Germinal center (tissue), 1 donor: ENCODE data around the gene NOXO1.
A peak's percentile ranks its signal among the peaks of the same experiment; 100 is the strongest.
"Not testable (repeated sequence)": the region's sequence is repeated elsewhere in the genome, so short reads cannot be mapped to it uniquely, and the experiment has no call there.

Source experiments
- DNase-seq: peaks from one replicate; pipeline ENCODE4 v3.0.0; 2012; ENCODE audit warnings: mixed read lengths, low spot score

The NOXO1 gene

DNA sequence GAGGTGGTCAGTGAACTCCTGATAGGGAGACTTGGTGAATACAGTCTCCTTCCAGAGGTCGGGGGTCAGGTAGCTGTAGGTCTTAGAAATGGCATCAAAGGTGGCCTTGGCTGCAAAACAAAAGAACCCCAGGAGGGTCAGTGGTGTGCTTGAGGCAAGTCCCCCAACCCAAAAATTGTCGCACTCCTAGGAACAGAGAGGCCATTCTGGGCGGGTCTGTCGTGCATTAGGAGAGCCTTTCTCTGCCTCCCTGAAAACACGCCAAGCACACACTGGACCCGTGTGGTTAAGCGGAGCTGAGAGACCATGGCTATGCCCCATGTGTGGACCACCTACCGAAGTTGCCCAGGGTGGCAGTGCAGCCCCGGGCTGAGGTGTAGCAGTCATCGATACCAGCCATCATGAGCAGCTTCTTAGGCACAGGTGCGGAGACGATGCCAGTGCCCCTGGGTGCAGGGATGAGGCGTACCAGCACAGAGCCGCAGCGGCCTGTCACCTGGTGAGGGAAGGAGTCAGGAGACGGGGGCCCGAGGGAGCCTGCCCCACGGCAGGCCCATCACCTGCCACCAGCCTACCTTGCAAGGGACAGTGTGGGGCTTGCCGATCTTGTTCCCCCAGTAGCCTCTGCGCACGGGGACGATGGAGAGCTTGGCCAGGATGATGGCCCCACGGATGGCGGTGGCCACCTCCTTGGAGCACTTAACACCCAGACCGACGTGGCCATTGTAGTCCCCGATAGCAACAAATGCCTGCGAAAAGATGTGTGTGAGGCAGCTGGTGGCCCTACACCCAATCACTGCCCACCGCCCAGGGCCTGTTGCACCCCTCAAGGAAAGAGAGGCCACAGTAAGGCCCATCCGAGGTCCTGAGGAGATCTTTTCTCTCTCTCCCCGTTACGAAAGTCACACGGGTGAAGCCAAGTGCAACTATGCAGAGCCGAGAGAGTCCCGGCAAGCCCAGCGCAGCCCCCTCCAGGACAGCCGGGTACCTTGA lies 18.8 kb downstream of the NOXO1 start:
- DNase-seq = not testable (repeated sequence)

DNA sequence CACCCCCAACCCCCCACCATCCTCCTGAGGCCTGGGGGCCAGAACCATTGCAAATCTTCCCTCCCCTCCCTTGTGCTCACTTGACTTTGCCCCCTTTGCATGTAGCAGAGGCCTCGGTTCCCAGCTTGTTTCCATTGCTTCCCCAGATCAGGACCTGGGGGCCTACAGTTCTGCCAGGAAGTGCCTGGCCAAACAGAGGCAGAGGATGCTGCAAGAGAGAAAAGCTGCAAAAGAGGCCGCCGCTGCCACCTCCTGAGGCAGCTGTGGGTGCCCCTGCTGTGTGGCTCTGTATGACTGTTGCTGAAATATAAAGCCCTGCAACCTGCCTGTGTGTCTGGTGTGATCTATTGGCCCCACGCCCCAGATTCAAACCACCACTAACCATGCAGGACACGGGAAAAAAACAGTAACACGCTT lies 19.6 kb downstream of the NOXO1 start:
- no peak for DNase-seq

DNA sequence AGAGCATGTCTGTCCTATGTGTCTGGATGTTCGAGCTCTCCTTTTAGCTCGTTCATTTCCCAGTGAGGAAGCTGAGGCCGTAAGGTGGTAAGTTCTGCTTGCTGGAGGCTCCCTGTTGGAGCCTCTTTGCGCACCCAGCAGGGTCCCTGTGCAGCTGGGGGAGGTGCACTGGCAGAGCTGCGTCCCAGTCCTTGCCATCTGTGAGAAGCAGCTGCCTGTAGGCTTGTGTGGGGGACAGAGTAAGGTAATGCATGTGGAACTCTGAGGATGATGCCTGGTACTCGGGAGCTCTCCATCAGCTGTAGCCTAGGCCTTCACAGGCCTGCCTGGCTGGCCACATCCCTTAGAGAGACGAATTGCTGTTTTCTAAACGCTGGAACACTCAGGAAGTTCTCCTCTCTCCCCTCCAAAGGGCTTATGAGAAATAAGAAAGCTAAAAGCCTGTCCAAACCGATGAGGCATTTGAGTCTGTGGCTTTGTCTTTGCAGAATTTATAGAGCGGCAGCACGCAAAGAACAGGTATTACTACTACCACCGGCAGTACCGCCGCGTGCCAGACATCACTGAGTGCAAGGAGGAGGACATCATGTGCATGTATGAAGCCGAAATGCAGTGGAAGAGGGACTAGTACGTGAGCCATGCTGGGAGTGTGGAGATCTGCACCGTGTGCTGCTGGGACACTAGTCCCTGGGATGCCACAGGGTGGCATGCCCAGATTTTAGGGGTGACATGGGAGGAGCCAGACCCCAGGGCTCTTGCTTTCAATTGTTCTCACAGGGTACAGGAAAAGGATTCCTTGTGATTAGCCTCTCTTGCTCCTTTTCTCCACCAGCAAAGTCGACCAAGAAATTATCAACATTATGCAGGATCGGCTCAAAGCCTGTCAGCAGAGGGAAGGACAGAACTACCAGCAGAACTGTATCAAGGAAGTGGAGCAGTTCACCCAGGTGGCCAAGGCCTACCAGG lies 20.3 kb downstream of the NOXO1 start:
- DNase-seq = no peak

DNA sequence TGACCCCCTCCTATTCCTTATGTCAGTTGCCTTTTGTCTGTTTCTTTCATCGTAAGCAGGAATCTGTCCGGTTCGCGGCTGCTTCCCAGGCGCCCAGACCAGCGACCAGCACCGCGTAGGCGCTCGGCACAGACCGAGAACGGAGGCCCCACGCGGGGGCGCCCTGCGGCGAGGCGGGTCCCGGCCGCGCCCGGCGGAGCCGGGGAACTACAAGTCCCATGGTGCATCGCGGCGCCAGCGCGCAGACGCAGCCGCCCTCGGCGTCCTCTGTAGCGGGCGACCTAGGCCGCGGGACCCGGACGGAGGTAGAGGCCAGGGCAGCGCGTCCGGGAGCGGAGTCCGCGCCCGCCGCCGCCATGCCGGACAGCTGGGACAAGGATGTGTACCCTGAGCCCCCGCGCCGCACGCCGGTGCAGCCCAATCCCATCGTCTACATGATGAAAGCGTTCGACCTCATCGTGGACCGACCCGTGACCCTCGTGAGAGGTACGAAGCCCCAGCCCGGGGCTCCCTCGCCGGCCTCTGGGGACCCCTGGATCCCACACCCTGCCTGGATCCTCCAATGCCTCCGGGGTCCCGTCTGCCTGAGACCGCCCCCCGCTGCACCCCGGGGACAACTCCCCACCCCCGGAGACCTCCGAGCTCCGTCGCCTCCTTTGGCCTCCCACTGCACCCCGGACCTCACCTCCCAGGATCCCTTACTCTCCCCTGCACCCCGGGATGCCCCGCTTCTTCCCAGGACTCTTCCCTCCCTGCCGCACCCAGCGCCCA lies 21.8 kb downstream of the NOXO1 start, which contains the start of gene NDUFB10:
Gene NDUFB10, plus strand, starts transcription at position 270 of the 771 bp plus-strand sequence. Its CDS starts 87 bp downstream, at position 357.
- DNase-seq = peak; percentile 87

DNA sequence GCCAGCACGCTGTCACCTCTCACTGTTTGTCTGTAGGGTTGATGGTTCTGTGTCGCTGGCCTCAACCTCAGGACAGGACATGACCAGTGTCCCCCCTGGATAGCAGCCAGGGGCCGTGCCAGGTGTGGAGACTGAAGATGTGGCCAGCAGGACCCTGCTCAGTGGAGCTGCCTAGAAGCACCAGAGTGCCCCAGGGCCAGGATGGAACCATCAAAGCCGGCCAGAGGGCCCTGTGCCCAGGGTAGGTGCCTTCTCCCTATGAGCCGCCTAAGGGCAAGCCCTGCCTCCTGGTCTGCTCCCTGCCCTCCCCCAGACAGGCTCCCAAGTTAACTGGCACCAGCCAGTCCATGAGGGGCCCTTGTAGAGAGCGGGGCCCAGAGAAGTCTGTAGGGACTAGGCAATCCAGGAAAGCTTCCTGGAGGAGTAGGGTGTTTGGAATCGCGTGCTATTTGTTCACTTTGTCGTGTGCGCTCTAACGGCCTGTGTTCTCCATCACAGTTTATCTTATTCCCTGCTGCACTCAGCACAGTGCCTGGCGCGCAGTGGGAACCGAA lies 22.5 kb downstream of the NOXO1 start:
- DNase-seq = no peak

DNA sequence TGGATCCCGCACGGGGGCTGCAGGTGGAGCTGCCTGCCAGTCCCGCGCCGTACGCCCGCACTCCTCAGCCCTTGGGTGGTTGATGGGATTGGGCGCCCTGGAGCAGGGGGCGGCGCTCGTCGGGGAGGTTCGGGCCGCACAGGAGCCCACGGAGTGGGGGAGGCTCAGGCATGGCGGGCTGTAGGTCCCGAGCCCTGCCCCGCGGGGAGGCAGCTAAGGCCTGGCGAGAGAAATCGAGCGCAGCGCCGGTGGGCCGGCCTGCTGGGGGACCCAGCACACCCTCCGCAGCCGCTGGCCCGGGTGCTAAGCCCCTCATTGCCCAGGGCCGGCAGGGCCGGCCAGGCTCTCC lies 23.2 kb downstream of the NOXO1 start:
- DNase-seq = not testable (repeated sequence)

DNA sequence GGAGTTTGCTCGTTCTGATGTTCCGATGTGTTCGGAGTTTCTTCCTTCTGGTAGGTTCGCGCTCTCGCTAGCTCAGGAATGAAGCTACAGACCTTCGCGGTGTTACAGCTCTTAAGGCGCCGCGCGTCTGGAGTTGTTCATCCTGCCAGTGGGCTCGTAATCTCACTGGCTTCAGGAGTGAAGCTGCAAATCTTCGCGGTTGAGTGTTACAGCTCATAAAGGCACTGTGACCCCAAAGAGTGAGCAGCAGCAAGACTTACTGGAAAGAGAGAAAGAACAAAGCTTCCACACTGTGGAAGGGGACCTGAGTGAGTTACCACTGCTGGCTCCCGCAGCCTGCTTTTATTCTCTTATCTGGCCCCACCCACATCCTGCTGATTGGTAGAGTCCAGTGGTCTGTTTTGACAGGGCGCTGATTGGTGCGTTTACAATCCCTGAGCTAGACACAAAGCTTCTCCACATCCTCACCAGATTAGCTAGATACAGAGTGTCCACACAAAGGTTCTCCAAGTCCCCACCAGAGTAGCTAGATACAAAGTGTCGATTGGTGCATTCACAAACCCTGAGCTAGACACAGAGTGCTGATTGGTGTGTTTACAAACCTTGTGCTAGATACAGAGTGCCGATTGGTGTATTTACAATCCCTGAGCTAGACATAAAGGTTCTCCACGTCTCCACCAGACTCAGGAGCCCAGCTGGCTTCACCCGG lies 23.7 kb downstream of the NOXO1 start:
- not testable (repeated sequence) for DNase-seq

DNA sequence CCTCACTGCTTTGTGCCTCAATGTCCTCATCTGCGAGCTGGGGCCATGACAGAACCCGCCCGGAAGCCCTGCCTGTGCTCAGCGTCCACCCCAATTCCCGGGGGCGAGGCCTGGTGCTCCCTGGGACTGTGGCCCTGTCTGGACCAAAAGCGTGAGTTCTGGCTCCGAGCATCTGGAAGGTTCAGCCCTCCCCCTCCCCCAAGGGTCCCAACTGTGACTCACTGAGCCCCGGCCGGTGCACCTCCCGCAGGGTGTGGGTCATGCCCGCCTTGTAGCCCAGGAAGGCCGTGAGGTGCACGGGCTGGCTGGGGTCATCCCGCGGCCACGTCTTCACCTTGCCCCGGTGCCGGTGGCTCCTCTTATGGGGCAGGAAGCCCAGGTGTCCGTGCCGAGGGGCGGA lies 27.5 kb downstream of the NOXO1 start:
- DNase-seq = no peak

DNA sequence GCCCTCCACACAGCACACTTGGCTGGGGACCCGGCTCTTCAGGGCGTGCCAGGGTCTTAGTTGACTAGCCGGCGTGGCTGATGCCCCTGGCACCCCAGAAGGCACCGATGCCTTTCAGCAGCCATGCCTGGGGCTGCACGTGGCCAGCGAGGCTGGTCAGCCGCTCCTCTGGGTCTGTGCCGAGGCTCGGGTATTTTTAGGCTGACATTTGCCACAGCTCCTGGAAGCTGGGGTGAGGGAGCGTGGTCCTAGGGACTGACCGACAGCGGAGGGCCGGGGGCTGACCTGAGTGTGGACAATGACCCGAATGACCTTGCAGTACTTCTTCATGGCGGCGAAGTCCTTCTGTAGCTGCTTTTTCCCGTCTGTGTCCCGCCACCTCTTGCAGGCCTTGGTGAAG lies 30.7 kb downstream of the NOXO1 start:
- DNase-seq = no peak

DNA sequence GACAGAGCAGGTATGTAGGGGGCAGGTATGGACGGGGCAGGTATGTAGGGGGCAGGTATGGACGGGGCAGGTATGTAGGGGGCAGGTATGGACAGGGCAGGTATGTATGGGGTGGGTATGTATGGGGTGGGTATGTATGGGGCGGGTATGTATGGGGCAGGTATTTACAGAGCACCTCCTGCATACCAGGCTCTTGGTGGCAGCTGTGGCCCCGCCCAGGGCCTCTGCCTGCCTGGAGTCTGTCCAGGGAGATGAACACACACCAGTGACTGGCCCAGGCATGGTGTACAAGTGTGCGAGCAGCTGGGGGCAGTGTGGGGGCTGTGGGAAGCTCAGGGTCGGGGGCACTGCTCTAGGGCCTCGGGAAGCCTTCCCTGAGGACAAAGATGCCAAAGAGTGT lies 31.2 kb downstream of the NOXO1 start:
- DNase-seq = no peak

DNA sequence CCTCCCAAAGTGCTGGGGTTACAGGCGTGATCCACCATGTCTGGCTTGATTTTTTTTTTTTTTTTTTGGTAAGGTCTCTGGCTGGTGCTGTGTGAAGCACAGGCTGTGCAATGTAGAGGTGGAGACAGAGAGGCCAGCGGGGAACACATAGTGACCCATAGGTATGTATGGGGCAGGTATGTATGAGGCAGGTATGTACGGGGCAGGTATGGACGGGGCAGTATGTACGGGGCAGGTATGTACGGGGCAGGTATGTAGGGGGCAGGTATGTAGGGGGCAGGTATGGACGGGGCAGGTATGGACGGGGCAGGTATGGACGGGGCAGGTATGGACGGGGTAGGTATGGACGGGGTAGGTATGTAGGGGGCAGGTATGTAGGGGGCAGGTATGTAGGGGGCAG lies 31.8 kb downstream of the NOXO1 start:
- no peak for DNase-seq

DNA sequence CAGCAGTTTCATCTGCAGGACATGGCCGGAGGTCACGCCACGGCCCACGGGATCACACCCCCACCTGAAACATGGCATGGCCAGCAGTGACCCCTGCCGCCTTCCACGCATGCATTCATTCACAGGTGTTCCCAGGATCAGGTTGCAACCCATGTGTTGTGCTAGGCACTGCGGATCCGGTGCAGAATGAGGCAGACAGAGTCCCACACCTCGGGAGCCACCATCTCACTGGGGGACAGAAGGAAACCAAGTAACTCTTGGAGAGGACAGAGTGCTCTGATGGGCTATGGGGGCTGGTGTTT lies 33.9 kb downstream of the NOXO1 start:
- DNase-seq = no peak

DNA sequence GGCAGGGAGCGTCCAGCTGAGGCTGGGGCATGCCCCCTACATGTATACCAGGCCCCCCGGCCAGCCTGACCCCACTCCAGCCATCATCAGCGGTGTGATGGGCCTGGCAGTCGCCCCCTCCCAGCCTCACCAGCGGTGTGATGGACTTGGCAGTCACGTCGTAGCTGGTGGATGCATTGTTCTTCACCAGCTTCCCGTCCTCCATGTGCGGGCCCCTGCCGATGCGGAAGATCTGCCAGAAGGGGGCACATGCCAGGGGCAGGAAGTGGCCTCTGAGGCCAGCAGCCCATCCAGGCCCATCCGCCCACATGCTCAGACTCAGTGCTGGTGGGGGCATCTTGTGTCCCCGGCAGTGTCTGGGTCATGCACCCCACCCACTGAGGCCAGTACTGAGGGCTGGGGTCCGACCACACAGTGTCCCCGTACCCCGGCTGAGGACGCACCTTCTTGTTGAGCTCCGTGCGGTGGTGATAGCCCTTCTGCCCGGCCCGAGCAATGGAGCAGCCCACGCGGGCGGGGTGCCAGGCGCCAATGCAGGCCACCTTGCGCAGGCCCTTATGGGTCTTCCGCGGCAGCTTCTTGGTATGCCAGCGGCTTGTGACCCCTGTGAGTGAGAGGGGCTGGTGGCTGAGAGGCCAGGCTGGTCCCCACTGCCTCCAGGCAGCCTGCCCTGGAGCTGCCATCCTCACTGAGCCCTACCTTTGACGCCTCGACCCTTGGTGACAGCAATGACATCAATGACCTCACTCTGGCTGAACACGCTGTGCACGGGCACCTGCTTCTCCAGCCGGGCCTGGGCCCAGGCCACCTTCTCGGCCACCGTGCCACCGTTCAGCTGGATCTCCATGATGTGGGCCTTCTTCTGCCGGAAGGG lies 34.5 kb downstream of the NOXO1 start:
- DNase-seq = no peak

DNA sequence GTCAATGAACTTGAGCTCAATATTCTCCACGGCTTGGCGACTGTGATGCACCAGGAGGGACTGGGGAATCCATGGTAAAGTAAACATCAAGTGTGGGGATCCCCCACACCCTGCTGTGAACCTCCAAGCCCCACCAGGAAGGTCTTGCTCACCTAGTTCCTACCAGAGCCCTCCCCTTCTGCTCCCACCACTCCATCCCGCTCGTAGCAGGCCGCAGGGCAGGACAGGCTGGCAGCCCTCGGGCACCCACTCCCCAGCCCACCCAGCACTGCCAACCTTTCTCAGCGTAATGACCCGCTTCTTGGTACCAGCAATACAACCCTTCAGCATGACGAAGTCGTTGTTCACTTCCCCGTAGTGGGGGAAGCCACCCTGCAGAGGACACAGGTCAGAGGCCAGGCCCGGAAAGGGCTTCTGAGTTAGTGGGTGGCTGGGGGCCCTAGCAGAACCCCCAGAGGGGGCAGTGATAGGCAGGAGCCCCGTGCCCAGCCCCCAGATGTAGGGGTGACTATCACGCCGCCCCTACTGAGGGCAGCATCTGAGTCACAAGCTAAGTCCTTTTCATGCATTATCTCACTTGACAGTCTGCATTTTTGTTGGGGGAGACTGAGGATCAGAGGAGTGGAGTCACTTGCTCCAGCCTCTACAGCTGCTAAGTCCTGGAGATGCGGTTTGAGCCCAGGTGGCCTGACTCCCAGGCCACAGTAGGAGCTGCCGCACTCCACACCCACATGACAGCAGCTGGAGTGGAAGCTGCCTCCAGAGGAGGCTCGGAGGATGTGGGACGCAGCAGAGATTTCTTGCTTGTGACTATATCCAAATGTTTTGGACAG lies 35.5 kb downstream of the NOXO1 start:
- no peak for DNase-seq

DNA sequence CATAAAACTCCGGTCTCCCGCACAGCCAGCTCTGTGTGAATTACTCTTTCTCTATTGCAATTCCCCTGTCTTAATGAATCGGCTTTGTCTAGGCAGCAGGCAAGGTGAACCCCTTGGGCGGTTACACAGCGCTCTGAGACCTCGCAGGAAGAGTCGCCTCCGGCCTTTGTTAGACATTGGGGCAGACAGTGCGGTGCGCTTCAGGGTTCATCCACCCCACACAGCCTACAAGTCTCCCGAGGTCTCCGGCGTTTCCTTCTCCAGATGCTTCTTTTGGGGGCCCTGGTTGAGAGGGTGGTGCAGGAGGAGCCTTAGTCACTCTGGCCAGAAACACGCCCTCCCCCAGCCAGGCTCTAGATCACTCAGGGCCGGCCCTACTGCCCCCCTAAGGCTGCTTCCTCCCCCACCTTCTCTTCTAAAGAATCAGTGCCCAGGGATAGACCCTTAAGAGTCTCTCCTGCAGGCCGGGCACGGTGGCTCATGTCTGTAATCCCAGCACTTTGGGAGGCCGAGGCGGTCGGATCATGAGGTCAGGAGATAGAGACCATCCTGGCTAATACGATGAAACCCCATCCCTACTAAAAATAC lies 36.6 kb downstream of the NOXO1 start:
- DNase-seq = no peak

DNA sequence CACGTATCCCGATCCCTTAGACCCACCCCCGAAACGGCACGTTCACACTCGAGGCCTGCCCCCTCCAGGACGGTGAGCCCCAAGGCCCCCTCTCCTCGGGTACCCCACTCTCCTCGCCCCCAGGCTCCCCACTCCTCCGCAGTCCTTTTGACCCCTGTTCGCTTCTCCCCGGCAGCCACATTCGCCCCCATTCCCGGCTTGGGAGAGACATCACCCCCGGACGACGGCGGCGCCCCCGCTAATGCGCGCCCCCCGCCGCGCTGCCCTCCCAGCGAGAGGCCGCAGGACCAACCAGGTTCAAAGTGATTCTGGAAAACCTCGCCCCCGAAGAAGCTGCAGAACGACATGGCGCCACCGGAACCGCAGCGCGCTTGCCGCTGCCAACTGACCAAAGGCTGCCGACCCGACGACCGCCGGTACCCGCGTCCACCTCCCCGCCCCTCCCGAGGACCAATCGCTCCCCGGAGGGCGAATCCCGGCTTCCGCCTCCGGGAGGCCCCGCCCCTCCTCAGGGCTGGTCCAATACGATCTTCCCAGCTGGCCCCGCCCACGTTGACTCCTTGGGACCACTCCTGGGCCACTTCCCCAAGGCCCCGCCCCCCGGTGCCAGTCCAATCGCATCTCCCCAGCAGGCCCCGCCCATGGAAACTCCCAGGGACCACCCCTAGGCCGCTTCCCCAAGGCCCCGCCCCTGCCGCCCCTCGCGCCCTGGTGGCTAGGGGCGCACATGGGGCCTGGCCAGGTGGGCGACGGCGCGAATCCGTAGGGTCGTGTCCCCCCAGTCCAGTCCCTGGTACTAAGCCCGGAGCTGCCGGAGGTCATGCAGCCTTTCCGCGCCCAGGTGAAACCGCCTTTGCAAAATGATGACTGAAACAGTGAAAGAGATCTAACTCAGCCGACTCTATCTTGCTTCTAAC lies 38.2 kb downstream of the NOXO1 start, which contains the start of gene MSRB1:
Gene MSRB1, minus strand, starts transcription at position 390 of the 917 bp plus-strand sequence. Its CDS starts 43 bp downstream, at position 347.
- peak; percentile 100 for DNase-seq

DNA sequence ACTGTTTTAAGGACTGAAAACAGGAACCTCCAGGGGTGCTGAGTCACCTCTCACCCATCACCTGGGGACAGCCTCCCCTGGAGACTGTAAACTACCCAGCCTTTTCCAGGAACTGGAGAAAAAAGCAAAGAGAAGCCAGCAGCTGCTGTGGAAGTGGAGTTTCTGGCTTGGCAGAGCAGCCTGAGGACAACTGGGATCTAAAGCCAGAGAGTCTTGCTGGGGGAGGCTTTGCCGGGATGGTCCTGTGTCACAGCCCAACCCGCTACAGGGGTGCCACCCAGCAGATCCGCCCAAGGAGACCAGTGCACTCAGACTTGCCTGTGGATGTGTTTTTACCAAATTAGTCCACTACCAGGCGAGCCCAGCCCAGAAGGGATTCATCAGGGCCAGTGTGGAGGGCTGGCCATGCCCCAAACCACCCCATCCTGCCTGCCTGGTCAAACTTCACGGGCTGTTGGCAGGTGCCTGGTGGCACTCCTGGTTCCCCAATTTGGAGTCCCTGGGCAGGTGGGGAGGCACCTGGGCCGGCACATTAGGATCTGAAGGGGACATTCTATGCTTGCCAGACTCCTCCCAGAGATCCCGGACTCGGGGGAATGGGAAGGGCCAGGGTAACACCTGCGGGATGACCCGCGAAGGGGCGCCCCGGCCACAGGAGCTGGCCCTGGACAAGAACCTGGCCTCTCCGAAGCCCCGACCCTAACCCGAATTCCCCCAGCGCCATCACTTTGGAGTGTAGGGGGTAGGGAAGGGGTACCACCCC lies 39.0 kb downstream of the NOXO1 start:
- no peak for DNase-seq
